Mesothelial cell of epicardium (in vitro differentiated cells): Measurements from ENCODE around the gene LTBP4. TPM values are rescaled to one million over a fixed set of nuclear protein-coding genes. Genes with fewer than 3 reads are reported as not detected.

Source experiments
- DNase-seq, 2 experiments: peaks; one replicate each; pipeline ENCODE4 v3.0.0; 2021; ENCODE audit warnings: low spot score in 2 of 2; ENCODE audit not compliant: unreplicated experiment in 2 of 2
- H3K27ac Mint-ChIP-seq: 2 replicates; pipeline ENCODE4 v1.8.0; 2021; ENCODE audit warnings: mixed read lengths
- H3K27me3 Mint-ChIP-seq: 2 replicates; pipeline ENCODE4 v1.8.0; 2021; ENCODE audit warnings: low read depth, mixed read lengths
- H3K36me3 Mint-ChIP-seq: 2 replicates; pipeline ENCODE4 v1.8.0; 2021; ENCODE audit warnings: mixed read lengths
- H3K4me1 Mint-ChIP-seq: 2 replicates; pipeline ENCODE4 v1.8.0; 2021; ENCODE audit warnings: mixed read lengths
- H3K4me3 Mint-ChIP-seq: 2 replicates; pipeline ENCODE4 v1.8.0; 2021; ENCODE audit warnings: mild to moderate bottlenecking, moderate library complexity, mixed read lengths
- H3K9me3 Mint-ChIP-seq: 2 replicates; pipeline ENCODE4 v1.8.0; 2021; ENCODE audit warnings: mixed read lengths
- total RNA-seq: library from RNA; stranded (reverse); gene quantifications from 3 replicates; pipeline ENCODE4 v1.2.1, GENCODE V29; 2021
- TF ChIP-seq, protein P1 (sequence below): fragments of 200-600 bp; sonication (generic); IDR thresholded peaks from one replicate; pipeline ENCODE4 v1.5.0; 2021; ENCODE audit warnings: antibody characterized with exemption; ENCODE audit not compliant: unreplicated experiment

The LTBP4 gene
- total RNA-seq, 1 donor from 2014 or later, result 344 TPM

DNA sequence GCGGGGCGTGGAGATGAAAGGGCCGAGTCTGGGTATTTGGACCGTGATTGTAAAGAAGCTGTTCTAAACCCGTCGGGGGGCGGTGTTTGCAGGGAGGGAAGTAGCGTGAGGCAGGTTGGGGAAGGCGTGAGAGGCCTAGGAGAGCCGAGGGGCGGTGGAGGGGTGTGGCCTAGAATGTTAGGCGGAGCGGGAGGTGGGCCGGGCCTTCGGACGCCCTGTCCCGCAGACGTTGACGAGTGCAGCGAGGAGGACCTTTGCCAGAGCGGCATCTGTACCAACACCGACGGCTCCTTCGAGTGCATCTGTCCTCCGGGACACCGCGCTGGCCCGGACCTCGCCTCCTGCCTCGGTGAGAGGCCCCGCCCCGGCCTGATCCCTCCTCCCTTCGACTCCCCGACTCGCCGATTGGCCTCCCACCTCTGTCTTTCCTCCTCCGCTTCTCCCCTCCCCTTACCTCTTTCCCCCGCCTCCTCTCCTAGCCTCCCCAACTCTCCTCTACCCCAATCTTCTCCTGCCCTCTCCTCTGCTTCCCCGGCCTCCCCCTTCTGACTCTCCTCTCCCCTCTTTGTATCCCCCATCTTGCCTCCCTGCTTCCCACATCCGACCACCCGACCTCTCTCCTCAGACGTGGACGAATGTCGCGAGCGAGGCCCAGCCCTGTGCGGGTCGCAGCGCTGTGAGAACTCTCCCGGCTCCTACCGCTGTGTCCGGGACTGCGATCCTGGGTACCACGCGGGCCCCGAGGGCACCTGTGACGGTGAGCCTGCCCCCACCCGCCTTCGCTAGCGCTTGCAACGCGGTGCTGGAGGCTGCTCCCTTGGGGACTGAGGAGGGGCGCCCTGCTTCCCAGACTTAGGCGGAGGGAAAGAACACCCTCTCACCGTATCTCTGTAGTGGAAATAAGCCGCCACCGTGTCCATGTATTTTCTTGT lies 12.8 kb downstream of the LTBP4 start:
- Mint-ChIP-seq H3K4me1 (peaks cover 17% of the 10 kb centered on the region), H3K4me3 (peak overlapping the region; percentile 88), H3K36me3 (peaks cover 10% of the 10 kb centered on the region), H3K9me3 (no peaks in the 10 kb centered on the region), H3K27me3 (peaks cover 14% of the 10 kb centered on the region), H3K27ac (peak overlapping the region; percentile 97)
- DNase-seq, result peak; percentile 71 to 79
- TF ChIP-seq, protein P1, sequence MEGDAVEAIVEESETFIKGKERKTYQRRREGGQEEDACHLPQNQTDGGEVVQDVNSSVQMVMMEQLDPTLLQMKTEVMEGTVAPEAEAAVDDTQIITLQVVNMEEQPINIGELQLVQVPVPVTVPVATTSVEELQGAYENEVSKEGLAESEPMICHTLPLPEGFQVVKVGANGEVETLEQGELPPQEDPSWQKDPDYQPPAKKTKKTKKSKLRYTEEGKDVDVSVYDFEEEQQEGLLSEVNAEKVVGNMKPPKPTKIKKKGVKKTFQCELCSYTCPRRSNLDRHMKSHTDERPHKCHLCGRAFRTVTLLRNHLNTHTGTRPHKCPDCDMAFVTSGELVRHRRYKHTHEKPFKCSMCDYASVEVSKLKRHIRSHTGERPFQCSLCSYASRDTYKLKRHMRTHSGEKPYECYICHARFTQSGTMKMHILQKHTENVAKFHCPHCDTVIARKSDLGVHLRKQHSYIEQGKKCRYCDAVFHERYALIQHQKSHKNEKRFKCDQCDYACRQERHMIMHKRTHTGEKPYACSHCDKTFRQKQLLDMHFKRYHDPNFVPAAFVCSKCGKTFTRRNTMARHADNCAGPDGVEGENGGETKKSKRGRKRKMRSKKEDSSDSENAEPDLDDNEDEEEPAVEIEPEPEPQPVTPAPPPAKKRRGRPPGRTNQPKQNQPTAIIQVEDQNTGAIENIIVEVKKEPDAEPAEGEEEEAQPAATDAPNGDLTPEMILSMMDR, result no peak

DNA sequence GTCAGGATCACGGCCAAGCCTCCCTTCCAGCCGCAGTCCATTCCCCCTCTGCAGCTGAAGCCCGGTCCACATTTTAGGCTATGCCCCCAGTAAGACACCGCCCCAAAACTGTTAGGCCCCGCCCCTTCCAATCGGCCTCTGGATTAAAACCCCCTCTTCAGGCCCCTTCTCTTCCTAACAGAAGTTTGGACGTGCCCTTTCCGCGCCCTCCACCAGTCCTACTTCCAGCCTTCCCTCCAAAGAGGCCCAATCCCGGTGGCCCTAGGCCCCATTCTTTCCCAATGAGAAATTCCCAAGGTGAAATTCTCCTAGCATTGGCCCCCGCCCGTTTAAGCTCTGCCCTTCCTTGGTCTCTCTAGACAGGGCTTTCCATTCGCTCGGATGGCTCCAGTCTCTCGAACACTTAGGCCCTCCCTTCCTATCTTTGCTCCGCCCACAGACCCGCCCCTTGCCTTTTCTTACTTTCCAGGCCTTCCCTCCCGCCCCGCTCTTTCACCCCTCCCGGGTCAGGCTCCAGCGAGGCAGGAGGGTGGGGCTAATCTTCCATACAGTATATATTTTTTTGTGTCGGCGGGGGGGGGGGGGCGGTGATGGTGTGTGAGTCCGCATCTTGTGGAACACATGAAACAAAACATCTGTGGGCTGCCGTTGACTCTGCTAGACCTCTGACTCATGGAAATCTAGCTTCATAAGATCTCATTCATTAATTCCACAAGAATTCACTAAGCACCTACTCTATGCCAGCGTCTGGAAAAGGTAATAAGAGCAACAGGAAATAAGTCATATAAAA lies 13.6 kb downstream of the LTBP4 start:
- Mint-ChIP-seq H3K9me3 (no peaks in the 10 kb centered on the region), H3K4me3 (peak overlapping the region; percentile 88), H3K36me3 (peaks cover 17% of the 10 kb centered on the region), H3K4me1 (peaks cover 13% of the 10 kb centered on the region), H3K27ac (peak overlapping the region; percentile 97), H3K27me3 (peaks cover 7% of the 10 kb centered on the region)
- DNase-seq, result peak in 1 of 2 experiments; percentile 78
- TF ChIP-seq, protein P1, result no peak

DNA sequence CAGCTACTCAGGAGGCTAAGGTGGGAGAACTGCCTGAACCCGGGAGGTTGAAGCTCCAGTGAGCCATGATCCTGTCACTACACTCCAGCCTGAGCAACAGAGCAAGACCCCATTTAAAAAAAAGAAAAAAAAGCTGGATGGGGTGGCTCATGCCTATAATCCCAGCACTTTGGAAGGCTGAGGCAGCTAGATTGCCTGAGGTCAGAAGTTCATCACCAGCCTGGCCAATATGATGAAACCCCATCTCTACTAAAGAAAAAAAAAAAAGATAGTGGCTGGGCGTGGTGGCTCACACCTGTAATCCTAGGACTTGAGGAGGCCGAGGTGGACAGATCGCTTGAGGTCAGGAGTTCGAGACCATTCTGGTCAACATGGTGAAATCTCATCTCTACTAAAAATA lies 15.0 kb downstream of the LTBP4 start:
- Mint-ChIP-seq H3K27me3 (no peaks in the 10 kb centered on the region), H3K4me1 (peaks cover 9% of the 10 kb centered on the region), H3K4me3 (no peak overlapping the region), H3K36me3 (peaks cover 20% of the 10 kb centered on the region), H3K9me3 (no peaks in the 10 kb centered on the region), H3K27ac (no peak overlapping the region)
- no peak for DNase-seq
- TF ChIP-seq, protein P1, result no peak

DNA sequence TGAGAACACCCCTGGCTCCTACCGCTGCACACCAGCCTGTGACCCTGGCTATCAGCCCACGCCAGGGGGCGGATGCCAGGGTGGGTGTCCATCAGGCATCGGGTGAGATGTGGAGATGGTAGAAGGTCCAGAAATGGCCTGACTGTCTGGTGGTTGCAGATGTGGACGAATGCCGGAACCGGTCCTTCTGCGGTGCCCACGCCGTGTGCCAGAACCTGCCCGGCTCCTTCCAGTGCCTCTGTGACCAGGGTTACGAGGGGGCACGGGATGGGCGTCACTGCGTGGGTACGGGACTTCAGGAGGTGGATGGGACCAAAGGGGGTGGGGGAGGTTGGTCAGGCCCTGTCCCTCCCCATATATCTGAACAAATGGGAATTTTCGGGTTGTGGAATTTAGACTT lies 15.8 kb downstream of the LTBP4 start:
- peaks cover 26% of the 10 kb centered on the region for H3K36me3 Mint-ChIP-seq
- no peak overlapping the region for H3K4me3 Mint-ChIP-seq
- H3K27me3 Mint-ChIP-seq, result no peaks in the 10 kb centered on the region
- DNase-seq, result no peak
- peaks cover 9% of the 10 kb centered on the region for H3K4me1 Mint-ChIP-seq
- H3K9me3 Mint-ChIP-seq, result no peaks in the 10 kb centered on the region
- no peak overlapping the region for H3K27ac Mint-ChIP-seq
- TF ChIP-seq, protein P1, result no peak

DNA sequence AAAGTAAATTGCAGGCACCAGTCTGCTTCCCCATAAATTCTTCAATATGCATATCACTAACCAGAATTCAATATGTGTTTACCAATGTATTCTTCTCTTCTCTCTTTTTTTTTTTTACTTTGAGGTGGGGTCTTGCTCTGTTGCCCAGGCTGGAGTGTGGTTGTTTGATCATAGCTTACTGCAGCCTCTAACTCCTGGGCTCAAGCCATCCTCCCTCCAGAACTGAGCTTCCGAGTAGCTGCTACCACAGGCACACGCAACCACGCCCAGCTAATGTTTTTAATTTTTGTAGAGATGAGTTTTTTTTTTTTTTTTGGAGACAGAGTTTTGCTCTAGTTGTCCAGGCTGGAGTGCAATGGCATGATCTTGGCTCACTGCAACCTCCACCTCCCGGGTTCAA lies 16.8 kb downstream of the LTBP4 start:
- H3K36me3 Mint-ChIP-seq, result peaks cover 30% of the 10 kb centered on the region
- no peaks in the 10 kb centered on the region for H3K9me3 Mint-ChIP-seq
- peaks cover 12% of the 10 kb centered on the region for H3K4me1 Mint-ChIP-seq
- H3K27me3 Mint-ChIP-seq, result no peaks in the 10 kb centered on the region
- H3K4me3 Mint-ChIP-seq, result no peak overlapping the region
- no peak for DNase-seq
- no peak overlapping the region for H3K27ac Mint-ChIP-seq
- TF ChIP-seq, protein P1, result no peak
